Sigmoid colon (tissue), 7 donors: Measurements from ENCODE around the gene WFS1. TPM values are rescaled to one million over a fixed set of nuclear protein-coding genes. Genes with fewer than 3 reads are reported as not detected.

Experiments
- DNase-seq: peaks from one replicate; pipeline ENCODE4 v3.0.0-alpha.2; 2019
- H3K27ac ChIP-seq, 4 donors: fragments of 200-600 bp; sonication (generic); one replicate each; pipeline ENCODE4 v1.5.1; 2016 to 2019; ENCODE audit warnings: mild to moderate bottlenecking in 1 of 4
- H3K27me3 ChIP-seq, 3 donors: fragments of 200-600 bp; sonication (generic); one replicate each; pipeline ENCODE4 v1.5.1; 2019; ENCODE audit warnings: mild to moderate bottlenecking in 1 of 3
- H3K36me3 ChIP-seq, 4 donors: fragments of 200-600 bp; sonication (generic); one replicate each; pipeline ENCODE4 v1.5.1; 2016 to 2019
- H3K4me1 ChIP-seq, 4 donors: fragments of 200-600 bp; sonication (generic); one replicate each; pipeline ENCODE4 v1.5.1; 2017 to 2019
- H3K4me3 ChIP-seq, 4 donors: fragments of 200-600 bp; sonication (generic); one replicate each; pipeline ENCODE4 v1.5.1; 2017 to 2019; ENCODE audit warnings: mild to moderate bottlenecking in 2 of 4, moderate library complexity in 1 of 4
- H3K9me3 ChIP-seq, 4 donors: fragments of 200-600 bp in 3 of 4; sonication (generic) in 3 of 4; one replicate each; pipeline versions ENCODE4 v1.5.1 to v1.6.1; 2013 to 2019
- EP300 ChIP-seq, 4 donors: sonication (generic); formaldehyde crosslinking; IDR thresholded peaks; one replicate each; pipeline ENCODE4 v1.6.1; 2017; ENCODE audit warnings: antibody characterized with exemption in 4 of 4
- POLR2A ChIP-seq, 2 donors: fragments of 450-650 bp; IDR thresholded peaks; one replicate each; pipeline ENCODE4 v1.6.1; 2016; ENCODE audit warnings: antibody characterized with exemption in 2 of 2, mild to moderate bottlenecking in 2 of 2, moderate library complexity in 2 of 2
- POLR2AphosphoS5 ChIP-seq, 4 donors: sonication (generic); formaldehyde crosslinking; IDR thresholded peaks; one replicate each; pipeline ENCODE4 v1.6.1; 2017; ENCODE audit warnings: antibody characterized with exemption in 4 of 4
- WGBS, 2 donors: extraction: QIAGEN DNeasy Blood & Tissue Kit; methylation state at CpG; one replicate each; pipeline ENCODE4 v1.1.7; 2013; 5-methylcytosine and 5-hydroxymethylcytosine counted together
- intact Hi-C: fragments of 100-400 bp; cut with DNase I; formaldehyde crosslinking; loops from one replicate; pipeline ENCODE4 v1.15.1; 2023
- polyA plus RNA-seq, 3 donors: library from polyadenylated mRNA; stranded (reverse); fragments of 200-250 nt; gene quantifications; one replicate each; pipeline ENCODE4 v1.2.3, GENCODE V29; 2013
- total RNA-seq, 4 donors: library from RNA; depleted of rRNA; stranded (reverse); fragments of >200 nt; gene quantifications; one replicate each; pipeline ENCODE4 v1.1.0, GENCODE V29; 2016
- TF ChIP-seq, protein P1 (sequence below), 4 experiments: fragments of 450-650 bp in 3 of 4; fragments of 200-600 bp in 1 of 4; IDR thresholded peaks; one replicate each; pipeline ENCODE4 v1.5.1; 2016 to 2019; ENCODE audit warnings: antibody characterized with exemption in 4 of 4, mild to moderate bottlenecking in 3 of 4, moderate library complexity in 2 of 4
- donor health status: healthy with polysubstance abuse.
- donor health status: Bipolar disorder and iron deficiency.
- donor health status: healthy.

Gene WFS1
- total and polyA plus RNA-seq, 7 donors: 1.4 to 69.0 (median 34.6) TPM

- 79 to 82% methylated on average over 16 of the region's 16 CpGs for WGBS, 2 donors
- no peaks in the 10 kb centered on the region for H3K9me3 ChIP-seq
Measured at GRCh38 chr4:6228158-6229067, 41.2 kb upstream of the WFS1 start.

GRCh38 chr4:6229095-6229494, 40.6 kb upstream of the WFS1 start:
- Histone ChIP-seq H3K27ac (no peak overlapping the region), H3K4me3 (no peak overlapping the region), H3K9me3 (no peaks in the 10 kb centered on the region), H3K36me3 (no peaks in the 10 kb centered on the region), H3K27me3 (peaks cover 0 to 23% (median 0%) of the 10 kb centered on the region in 3 donors), H3K4me1 (no peaks in the 10 kb centered on the region)
- TF ChIP-seq POLR2A (IDR thresholded peaks at IDR 0.05) (no peak), EP300 (IDR thresholded peaks at IDR 0.05) (no peak), POLR2AphosphoS5 (IDR thresholded peaks at IDR 0.05) (no peak)
- TF ChIP-seq, protein P1, sequence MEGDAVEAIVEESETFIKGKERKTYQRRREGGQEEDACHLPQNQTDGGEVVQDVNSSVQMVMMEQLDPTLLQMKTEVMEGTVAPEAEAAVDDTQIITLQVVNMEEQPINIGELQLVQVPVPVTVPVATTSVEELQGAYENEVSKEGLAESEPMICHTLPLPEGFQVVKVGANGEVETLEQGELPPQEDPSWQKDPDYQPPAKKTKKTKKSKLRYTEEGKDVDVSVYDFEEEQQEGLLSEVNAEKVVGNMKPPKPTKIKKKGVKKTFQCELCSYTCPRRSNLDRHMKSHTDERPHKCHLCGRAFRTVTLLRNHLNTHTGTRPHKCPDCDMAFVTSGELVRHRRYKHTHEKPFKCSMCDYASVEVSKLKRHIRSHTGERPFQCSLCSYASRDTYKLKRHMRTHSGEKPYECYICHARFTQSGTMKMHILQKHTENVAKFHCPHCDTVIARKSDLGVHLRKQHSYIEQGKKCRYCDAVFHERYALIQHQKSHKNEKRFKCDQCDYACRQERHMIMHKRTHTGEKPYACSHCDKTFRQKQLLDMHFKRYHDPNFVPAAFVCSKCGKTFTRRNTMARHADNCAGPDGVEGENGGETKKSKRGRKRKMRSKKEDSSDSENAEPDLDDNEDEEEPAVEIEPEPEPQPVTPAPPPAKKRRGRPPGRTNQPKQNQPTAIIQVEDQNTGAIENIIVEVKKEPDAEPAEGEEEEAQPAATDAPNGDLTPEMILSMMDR (IDR thresholded peaks at IDR 0.05): no peak
- peak; percentile 30 for DNase-seq
- intact Hi-C loops: no loop called here
- 54 to 58% methylated on average over 7 of the region's 7 CpGs for WGBS, 2 donors

More at GRCh38 chr4:6228158-6229067, 41.2 kb upstream of the WFS1 start:
- Histone ChIP-seq H3K36me3 (no peaks in the 10 kb centered on the region), H3K4me1 (no peaks in the 10 kb centered on the region), H3K4me3 (no peak overlapping the region), H3K27me3 (peaks cover 0 to 23% (median 0%) of the 10 kb centered on the region in 3 donors), H3K27ac (no peak overlapping the region)
- intact Hi-C loops: no loop called here
- TF ChIP-seq POLR2A (IDR thresholded peaks at IDR 0.05) (no peak), POLR2AphosphoS5 (IDR thresholded peaks at IDR 0.05) (no peak), EP300 (IDR thresholded peaks at IDR 0.05) (no peak)
- TF ChIP-seq, protein P1 (IDR thresholded peaks at IDR 0.05): no peak
- DNase-seq: peak; percentile 44

DNA sequence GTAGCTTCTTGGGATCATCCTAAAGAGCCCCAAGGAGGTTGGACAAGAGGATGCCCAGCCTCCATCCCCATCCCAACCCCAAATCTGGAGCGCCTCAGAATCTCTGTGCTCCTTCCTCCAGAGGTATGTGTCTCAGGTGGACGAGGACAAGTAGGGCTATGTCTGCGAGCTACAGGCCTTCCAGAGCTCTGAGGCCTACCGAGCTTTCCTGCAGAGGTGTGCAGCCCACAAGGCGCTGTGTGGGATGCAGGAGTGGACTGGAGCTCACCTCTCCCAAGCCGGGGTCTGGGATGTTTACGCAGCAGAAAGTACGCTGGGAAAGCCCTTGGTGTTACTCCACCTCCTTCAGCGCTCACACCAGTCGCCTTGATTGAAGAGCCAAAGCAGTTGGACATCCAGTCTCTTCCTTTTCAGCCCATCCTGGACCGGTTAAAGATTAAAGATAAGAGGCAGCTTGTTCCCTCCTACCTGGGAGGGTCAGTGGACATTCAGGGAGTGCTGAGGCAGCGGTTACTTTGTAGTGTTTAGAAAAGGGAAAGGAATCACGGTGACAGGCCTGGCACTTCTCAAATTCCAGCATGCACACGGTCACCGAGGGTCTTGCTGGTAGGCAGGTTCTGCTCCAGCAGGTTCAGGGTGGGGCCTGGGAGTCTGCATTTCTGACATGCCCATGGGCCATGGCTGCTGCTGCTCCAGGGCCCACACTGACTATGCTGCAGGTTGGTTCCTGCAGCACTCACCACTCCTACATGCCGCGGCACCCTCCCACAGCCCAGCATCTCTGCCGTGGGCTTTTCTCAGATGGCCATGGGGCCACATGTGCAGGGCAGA, 39.8 kb upstream of the WFS1 start:
- intact Hi-C loops: no loop called here
- Histone ChIP-seq H3K27me3 (peaks cover 0 to 24% (median 3%) of the 10 kb centered on the region in 3 donors), H3K27ac (no peak overlapping the region), H3K36me3 (no peaks in the 10 kb centered on the region), H3K4me1 (no peaks in the 10 kb centered on the region), H3K9me3 (no peaks in the 10 kb centered on the region), H3K4me3 (no peak overlapping the region)
- TF ChIP-seq, protein P1 (IDR thresholded peaks at IDR 0.05): no peak
- 52 to 75% methylated on average over 18 of the region's 18 CpGs for WGBS, 2 donors
- peak; percentile 27 for DNase-seq

DNA sequence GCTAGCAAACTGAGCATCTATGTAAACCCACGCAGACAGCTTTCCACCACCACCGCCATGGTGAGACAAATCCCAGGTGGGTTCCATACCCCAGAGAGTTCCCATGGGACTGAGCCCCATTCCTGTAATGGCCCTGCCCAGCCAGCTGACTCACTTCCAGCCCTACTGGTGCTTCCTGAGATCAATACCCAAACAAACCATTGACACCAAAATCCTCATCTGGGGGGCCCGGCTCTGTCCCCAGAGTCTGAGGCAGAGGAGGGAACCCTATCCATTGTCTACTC, 39.2 kb upstream of the WFS1 start:
- TF ChIP-seq POLR2A (IDR thresholded peaks at IDR 0.05) (no peak), EP300 (IDR thresholded peaks at IDR 0.05) (no peak), POLR2AphosphoS5 (IDR thresholded peaks at IDR 0.05) (no peak)
- TF ChIP-seq, protein P1 (IDR thresholded peaks at IDR 0.05): no peak
- Histone ChIP-seq H3K27me3 (peaks cover 0 to 25% (median 6%) of the 10 kb centered on the region in 3 donors), H3K27ac (no peak overlapping the region), H3K9me3 (no peaks in the 10 kb centered on the region), H3K4me3 (no peak overlapping the region), H3K36me3 (no peaks in the 10 kb centered on the region), H3K4me1 (no peaks in the 10 kb centered on the region)
- DNase-seq: no peak
- intact Hi-C loops: no loop called here
- WGBS, 2 donors: 63 to 68% methylated on average over 3 of the region's 3 CpGs
